Activated B cell treated with CpG ODN at 0.5 μM for 24 hours (primary cell): ENCODE results near the gene KIF5B. TPM values are rescaled to one million over a fixed set of nuclear protein-coding genes. Genes with fewer than 3 reads are reported as not detected.
"Not testable (repeated sequence)": the region's sequence is repeated elsewhere in the genome, so short reads cannot be mapped to it uniquely, and the experiment has no call there.

ENCODE experiments used
- ATAC-seq: fragments of 200-7000 bp; cut with Tn5 transposase; one replicate; pipeline ENCODE4 v1.10.0; 2021; ENCODE audit warnings: low read depth, mild to moderate bottlenecking, moderate library complexity
- CTCF ChIA-PET: fragments of 350-600 bp; sonication (Branson Sonifier 250); formaldehyde crosslinking; loops from one replicate; lab custom pipeline; 2021; ENCODE audit warnings: antibody characterized with exemption; lab: Charles Lee
- POLR2A ChIA-PET: fragments of 350-600 bp; sonication (Branson Sonifier 250); formaldehyde crosslinking; loops from one replicate; lab custom pipeline; 2021; ENCODE audit warnings: antibody characterized with exemption; lab: Charles Lee
- DNase-seq: peaks from one replicate; pipeline ENCODE4 v3.0.0; 2022
- H3K27ac Mint-ChIP-seq: one replicate; pipeline ENCODE4 v1.8.0; 2020; ENCODE audit warnings: mixed read lengths
- H3K27me3 Mint-ChIP-seq: one replicate; pipeline ENCODE4 v1.8.0; 2021; ENCODE audit warnings: mixed read lengths
- H3K36me3 Mint-ChIP-seq: one replicate; pipeline ENCODE4 v1.8.0; 2021; ENCODE audit warnings: low read depth, mixed read lengths
- H3K4me1 Mint-ChIP-seq: one replicate; pipeline ENCODE4 v1.8.0; 2021; ENCODE audit warnings: mixed read lengths
- H3K4me3 Mint-ChIP-seq: one replicate; pipeline ENCODE4 v1.8.0; 2020; ENCODE audit warnings: mild to moderate bottlenecking, mixed read lengths
- H3K9me3 Mint-ChIP-seq: one replicate; pipeline ENCODE4 v1.8.0; 2020; ENCODE audit warnings: mixed read lengths
- CTCF ChIP-seq: fragments of 200-600 bp; IDR thresholded peaks from one replicate; pipeline ENCODE4 v1.8.0; 2022; ENCODE audit warnings: antibody characterized with exemption, mild to moderate bottlenecking
- intact Hi-C: fragments of 100-400 bp; cut with micrococcal nuclease; formaldehyde crosslinking; loops from one replicate; pipeline ENCODE4 v1.15.1; 2024
- total RNA-seq: library from RNA; stranded (reverse); gene quantifications from 2 replicates; pipeline ENCODE4 v1.2.3, GENCODE V29; 2022

The KIF5B gene
- total RNA-seq, 1 donor from 2014 or later, result 45.0 TPM

DNA sequence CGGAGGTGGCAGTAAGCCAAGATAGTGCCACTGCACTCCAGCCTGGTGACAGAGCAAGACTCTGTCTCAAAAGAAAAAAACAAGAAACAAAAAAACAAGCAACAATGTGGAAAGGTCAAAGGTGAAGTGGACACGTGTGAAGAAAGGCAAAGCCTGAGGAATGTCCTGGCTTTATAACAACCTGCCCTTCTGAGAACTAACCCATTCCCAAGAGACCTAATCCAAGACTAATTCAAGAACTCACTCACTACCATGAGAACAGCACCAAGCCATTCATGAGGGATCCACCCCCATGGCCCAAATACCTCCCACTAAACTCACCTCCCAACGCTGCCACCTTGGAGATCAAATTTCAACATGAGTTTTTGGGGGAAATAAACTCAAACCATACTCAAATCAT, 47.5 kb upstream of the KIF5B start:
- Mint-ChIP-seq H3K27ac (no peak overlapping the region), H3K4me3 (no peak overlapping the region), H3K27me3 (peaks cover 7% of the 10 kb centered on the region), H3K9me3 (no peaks in the 10 kb centered on the region), H3K4me1 (no peaks in the 10 kb centered on the region), H3K36me3 (no peaks in the 10 kb centered on the region)
- ATAC-seq, result no peak
- no peak for DNase-seq
- intact Hi-C loops, result loop anchor here (10.0 kb wide), 1 partner anchor 919 kb away; no protein-coding TSS in a partner anchor
- CTCF ChIA-PET, result no interaction called here
- POLR2A ChIA-PET, result no interaction called here
- TF ChIP-seq CTCF, result no peak

GRCh38 chr10:32098566-32099259, 42.5 kb upstream of the KIF5B start:
- H3K27me3 Mint-ChIP-seq, POLR2A ChIA-PET, H3K4me3 Mint-ChIP-seq, ATAC-seq, H3K9me3 Mint-ChIP-seq, intact Hi-C loops, CTCF ChIA-PET, H3K36me3 Mint-ChIP-seq, DNase-seq, H3K27ac Mint-ChIP-seq, H3K4me1 Mint-ChIP-seq: not testable (repeated sequence)

DNA sequence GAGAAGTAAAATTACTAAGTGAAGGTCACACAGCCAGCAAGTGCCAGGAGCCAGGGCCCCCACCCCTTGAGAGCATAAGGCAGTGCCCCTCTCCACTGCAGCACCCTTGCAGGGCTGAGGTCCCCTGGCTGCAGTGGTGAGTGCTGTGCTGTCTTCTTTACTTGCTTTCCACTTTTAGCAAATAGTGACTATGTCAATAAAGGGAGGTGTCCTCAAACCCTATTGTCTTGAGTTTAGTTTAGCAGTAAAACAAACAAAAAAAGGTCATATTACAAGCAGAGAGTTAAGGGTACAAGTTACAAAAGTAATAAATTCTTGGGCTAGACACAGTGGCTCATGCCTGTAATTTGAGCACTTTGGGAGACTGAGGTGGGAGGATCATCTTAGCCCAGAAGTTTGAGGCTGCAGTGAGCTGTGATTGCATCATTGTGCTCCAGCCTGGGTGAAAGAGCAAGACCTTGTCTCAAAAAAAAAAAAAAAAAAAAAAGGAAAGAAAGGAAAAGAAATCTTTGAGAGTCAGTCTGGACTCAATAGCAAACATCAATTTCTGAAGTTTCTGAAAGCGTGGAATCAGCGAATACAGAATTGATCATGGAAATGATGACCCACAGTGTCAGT, 39.0 kb upstream of the KIF5B start:
- H3K27me3 Mint-ChIP-seq, result peaks cover 15% of the 10 kb centered on the region
- intact Hi-C loops, result no loop called here

DNA sequence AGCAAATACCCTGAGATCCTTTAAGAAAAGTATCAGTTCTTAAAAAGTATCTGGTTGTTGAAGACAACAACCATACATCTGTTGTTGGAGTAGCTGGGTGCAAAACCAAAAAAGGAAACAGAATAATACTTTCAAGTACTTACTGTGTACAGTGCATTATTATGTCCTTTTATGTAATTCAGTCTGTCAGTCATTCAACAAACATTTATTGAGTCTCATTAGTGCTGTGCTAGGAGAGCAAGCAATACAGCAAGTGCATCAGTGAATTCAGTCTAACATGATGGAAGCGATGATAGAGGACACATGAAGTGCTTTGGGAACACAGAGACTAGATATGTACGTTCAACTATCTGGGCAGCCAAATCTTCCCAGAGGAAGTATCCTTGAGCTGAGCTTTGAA, 37.4 kb upstream of the KIF5B start:
- TF ChIP-seq CTCF, result no peak
- ChIA-PET POLR2A (no interaction called here), CTCF (no interaction called here)
- ATAC-seq, result no peak
- Mint-ChIP-seq H3K27ac (no peak overlapping the region), H3K36me3 (no peaks in the 10 kb centered on the region), H3K4me1 (no peaks in the 10 kb centered on the region), H3K27me3 (peaks cover 15% of the 10 kb centered on the region), H3K4me3 (no peak overlapping the region), H3K9me3 (peaks cover 3% of the 10 kb centered on the region)
- intact Hi-C loops, result no loop called here
- no peak for DNase-seq

More for the DNA sequence above, 39.0 kb upstream of the KIF5B start:
- no peaks in the 10 kb centered on the region for H3K36me3 Mint-ChIP-seq
- TF ChIP-seq CTCF, result no peak
- ATAC-seq (no peak), DNase-seq (no peak)
- H3K4me1 Mint-ChIP-seq, result no peaks in the 10 kb centered on the region
- H3K9me3 Mint-ChIP-seq, result peaks cover 3% of the 10 kb centered on the region
- no peak overlapping the region for H3K4me3 Mint-ChIP-seq
- H3K27ac Mint-ChIP-seq, result no peak overlapping the region
- POLR2A ChIA-PET, result no interaction called here
- CTCF ChIA-PET, result no interaction called here

DNA sequence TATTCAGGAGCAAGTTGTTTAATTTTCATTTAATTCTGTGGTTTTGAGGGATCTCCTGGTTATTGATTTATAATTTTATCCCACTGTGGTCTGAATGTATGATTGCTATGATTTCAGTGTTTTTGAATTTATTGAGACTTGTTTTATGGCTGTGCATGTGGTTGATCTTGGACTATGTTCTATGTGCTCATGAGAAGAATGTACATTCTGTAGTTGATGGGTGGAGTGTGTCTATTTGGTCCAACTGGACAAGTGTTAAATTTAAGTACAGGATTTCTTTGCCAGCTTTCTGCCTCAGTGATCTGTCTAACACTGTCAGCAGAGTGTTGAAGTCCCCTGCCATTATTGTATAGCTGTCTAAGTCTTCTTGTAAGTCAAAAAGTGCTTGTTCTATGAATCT, 34.8 kb upstream of the KIF5B start:
- ATAC-seq (no peak), DNase-seq (no peak)
- intact Hi-C loops, result no loop called here
- Mint-ChIP-seq H3K4me1 (no peaks in the 10 kb centered on the region), H3K9me3 (no peaks in the 10 kb centered on the region), H3K27ac (no peak overlapping the region), H3K4me3 (no peak overlapping the region), H3K27me3 (peaks cover 15% of the 10 kb centered on the region), H3K36me3 (no peaks in the 10 kb centered on the region)
- no peak for TF ChIP-seq CTCF
- ChIA-PET POLR2A (no interaction called here), CTCF (no interaction called here)
